ENCODE data around the gene ABCA12.

GRCh38 chr2:215028231-215028630 lies 110.2 kb downstream of the ABCA12 start:
- TF ChIP-seq CTCF (IDR thresholded peaks at IDR 0.05) (no peak), POLR2A (IDR thresholded peaks at IDR 0.05) (no peak)
